ENCODE results near the gene C9orf57.

GRCh38 chr9:72082536-72082935, 22.1 kb upstream of the C9orf57 start:
- no peak for TF ChIP-seq POLR2AphosphoS5 (IDR thresholded peaks at IDR 0.05; ENCODE audit: insufficient read depth in 1 of 2, low read depth in 1 of 2)
- TF ChIP-seq, protein P1, sequence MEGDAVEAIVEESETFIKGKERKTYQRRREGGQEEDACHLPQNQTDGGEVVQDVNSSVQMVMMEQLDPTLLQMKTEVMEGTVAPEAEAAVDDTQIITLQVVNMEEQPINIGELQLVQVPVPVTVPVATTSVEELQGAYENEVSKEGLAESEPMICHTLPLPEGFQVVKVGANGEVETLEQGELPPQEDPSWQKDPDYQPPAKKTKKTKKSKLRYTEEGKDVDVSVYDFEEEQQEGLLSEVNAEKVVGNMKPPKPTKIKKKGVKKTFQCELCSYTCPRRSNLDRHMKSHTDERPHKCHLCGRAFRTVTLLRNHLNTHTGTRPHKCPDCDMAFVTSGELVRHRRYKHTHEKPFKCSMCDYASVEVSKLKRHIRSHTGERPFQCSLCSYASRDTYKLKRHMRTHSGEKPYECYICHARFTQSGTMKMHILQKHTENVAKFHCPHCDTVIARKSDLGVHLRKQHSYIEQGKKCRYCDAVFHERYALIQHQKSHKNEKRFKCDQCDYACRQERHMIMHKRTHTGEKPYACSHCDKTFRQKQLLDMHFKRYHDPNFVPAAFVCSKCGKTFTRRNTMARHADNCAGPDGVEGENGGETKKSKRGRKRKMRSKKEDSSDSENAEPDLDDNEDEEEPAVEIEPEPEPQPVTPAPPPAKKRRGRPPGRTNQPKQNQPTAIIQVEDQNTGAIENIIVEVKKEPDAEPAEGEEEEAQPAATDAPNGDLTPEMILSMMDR (IDR thresholded peaks at IDR 0.05), result no peak

Measured in vagina (tissue), 2 donors.